WTC11 (cell line): ENCODE measurements around the gene EEF1AKMT3. TPM values are rescaled to one million over a fixed set of nuclear protein-coding genes. Genes with fewer than 3 reads are reported as not detected.

Experiments used
- ATAC-seq: fragments of 200-7000 bp; cut with Tn5 transposase; 2 replicates; pipeline ENCODE4 v1.10.0; 2021; ENCODE audit warnings: mild to moderate bottlenecking, moderate library complexity
- CTCF ChIA-PET: fragments of 300-600 bp; sonication (Branson Sonifier 250); formaldehyde crosslinking; loops from one replicate; lab custom pipeline; 2021; ENCODE audit warnings: antibody characterized with exemption; lab: Charles Lee
- POLR2A ChIA-PET: fragments of 350-600 bp; sonication (Branson Sonifier 250); formaldehyde crosslinking; loops from one replicate; lab custom pipeline; 2021; ENCODE audit warnings: antibody characterized with exemption; lab: Charles Lee
- DNase-seq: peaks from one replicate; pipeline ENCODE4 v3.0.0; 2021; ENCODE audit warnings: low spot score
- H3K27ac Mint-ChIP-seq: 2 replicates; pipeline ENCODE4 v1.8.0; 2021; ENCODE audit warnings: mixed read lengths
- H3K27me3 Mint-ChIP-seq: 2 replicates; pipeline ENCODE4 v1.8.0; 2021; ENCODE audit warnings: low read depth, mild to moderate bottlenecking, moderate library complexity, mixed read lengths
- H3K36me3 Mint-ChIP-seq: 2 replicates; pipeline ENCODE4 v1.8.0; 2021; ENCODE audit warnings: mixed read lengths
- H3K4me1 Mint-ChIP-seq: 2 replicates; pipeline ENCODE4 v1.8.0; 2022; ENCODE audit warnings: mixed read lengths
- H3K4me3 Mint-ChIP-seq: 2 replicates; pipeline ENCODE4 v1.8.0; 2021; ENCODE audit warnings: mild to moderate bottlenecking, moderate library complexity, mixed read lengths
- H3K9me3 Mint-ChIP-seq: 2 replicates; pipeline ENCODE4 v1.8.0; 2021; ENCODE audit warnings: mixed read lengths
- ARID4B ChIP-seq: sonication (generic); formaldehyde crosslinking; IDR thresholded peaks from 2 replicates; pipeline ENCODE4 v1.8.0; 2023; ENCODE audit warnings: missing genetic modification reagents, mild to moderate bottlenecking, borderline replicate concordance
- ATF3 ChIP-seq: sonication (generic); formaldehyde crosslinking; conservative IDR thresholded peaks from 2 replicates; pipeline ENCODE4 v1.8.1; 2022; ENCODE audit warnings: mild to moderate bottlenecking, missing genetic modification reagents
- EMX1 ChIP-seq: fragments of 250-450 bp; sonication (Bioruptor Pico); IDR thresholded peaks from 2 replicates; pipeline ENCODE4 v1.8.0; 2021; ENCODE audit warnings: mild to moderate bottlenecking
- FOXJ3 ChIP-seq: sonication (generic); formaldehyde crosslinking; IDR thresholded peaks from 2 replicates; pipeline ENCODE4 v1.9.0; 2021; ENCODE audit warnings: missing genetic modification reagents, mild to moderate bottlenecking, borderline replicate concordance
- FOXK1 ChIP-seq: sonication (generic); formaldehyde crosslinking; IDR thresholded peaks from 2 replicates; pipeline ENCODE4 v1.8.0; 2022; ENCODE audit warnings: mild to moderate bottlenecking, moderate library complexity, missing genetic modification reagents
- GTF2I ChIP-seq: fragments of 250-450 bp; sonication (Bioruptor Pico); conservative IDR thresholded peaks from 2 replicates; pipeline ENCODE4 v1.4.0; 2021; ENCODE audit warnings: mild to moderate bottlenecking
- NR2C2 ChIP-seq: sonication (generic); formaldehyde crosslinking; IDR thresholded peaks from 2 replicates; pipeline ENCODE4 v1.8.0; 2022; ENCODE audit warnings: mild to moderate bottlenecking, missing genetic modification reagents
- RELA ChIP-seq: sonication (generic); formaldehyde crosslinking; IDR thresholded peaks from 2 replicates; pipeline ENCODE4 v1.8.1; 2022; ENCODE audit warnings: missing genetic modification reagents, mild to moderate bottlenecking, borderline replicate concordance
- SOX15 ChIP-seq: fragments of 250-450 bp; sonication (Bioruptor Pico); IDR thresholded peaks from 2 replicates; pipeline ENCODE4 v1.9.0; 2021; ENCODE audit warnings: mild to moderate bottlenecking
- TCF7 ChIP-seq: sonication (generic); formaldehyde crosslinking; IDR thresholded peaks from 2 replicates; pipeline ENCODE4 v1.8.0; 2022; ENCODE audit warnings: mild to moderate bottlenecking, low read depth, missing genetic modification reagents, moderate library complexity
- TEAD1 ChIP-seq: sonication (generic); formaldehyde crosslinking; IDR thresholded peaks from 2 replicates; pipeline ENCODE4 v1.8.0; 2022; ENCODE audit warnings: mild to moderate bottlenecking, missing genetic modification reagents
- TEAD4 ChIP-seq: sonication (generic); formaldehyde crosslinking; IDR thresholded peaks from 2 replicates; pipeline ENCODE4 v1.8.0; 2022; ENCODE audit warnings: mild to moderate bottlenecking, missing genetic modification reagents
- TP53 ChIP-seq: sonication (generic); formaldehyde crosslinking; IDR thresholded peaks from 2 replicates; pipeline ENCODE4 v1.8.1; 2023; ENCODE audit warnings: mild to moderate bottlenecking, missing genetic modification reagents
- ZNF219 ChIP-seq: sonication (generic); formaldehyde crosslinking; IDR thresholded peaks from 2 replicates; pipeline ENCODE4 v1.8.0; 2023; ENCODE audit warnings: missing genetic modification reagents, mild to moderate bottlenecking, borderline replicate concordance
- ZNF396 ChIP-seq: fragments of 250-450 bp; sonication (Bioruptor Pico); IDR thresholded peaks from 2 replicates; pipeline ENCODE4 v1.8.0; 2021; ENCODE audit warnings: mild to moderate bottlenecking, moderate library complexity, borderline replicate concordance
- ZNF423 ChIP-seq: fragments of 250-450 bp; sonication (Bioruptor Pico); IDR thresholded peaks from 2 replicates; pipeline ENCODE4 v2.1.2; 2022; ENCODE audit warnings: mild to moderate bottlenecking, moderate library complexity
- total RNA-seq: library from RNA; stranded (reverse); gene quantifications from 3 replicates; pipeline ENCODE4 v1.2.3, GENCODE V29; 2021
- TF ChIP-seq, protein P1 (sequence below): sonication (generic); formaldehyde crosslinking; IDR thresholded peaks from 2 replicates; pipeline ENCODE4 v1.8.0; 2023; ENCODE audit warnings: missing genetic modification reagents
- TF ChIP-seq, protein P2 (sequence below): sonication (generic); formaldehyde crosslinking; IDR thresholded peaks from 2 replicates; pipeline ENCODE4 v1.8.1; 2023; ENCODE audit warnings: mild to moderate bottlenecking, missing genetic modification reagents, borderline replicate concordance
- TF ChIP-seq, protein P3 (sequence below): sonication (generic); formaldehyde crosslinking; IDR thresholded peaks from 2 replicates; pipeline ENCODE4 v1.8.1; 2023; ENCODE audit warnings: mild to moderate bottlenecking, missing genetic modification reagents, moderate library complexity
- TF ChIP-seq, protein P4 (sequence below): fragments of 250-450 bp; sonication (Bioruptor Pico); IDR thresholded peaks from 2 replicates; pipeline ENCODE4 v2.1.2; 2022; ENCODE audit warnings: mild to moderate bottlenecking, moderate library complexity

The EEF1AKMT3 gene
- total RNA-seq, 1 experiment from 2014 or later = 3.2 TPM

- ATAC-seq (no peak), DNase-seq (no peak)
- Mint-ChIP-seq H3K4me3 (no peak overlapping the region), H3K27ac (no peak overlapping the region), H3K9me3 (no peaks in the 10 kb centered on the region), H3K36me3 (no peaks in the 10 kb centered on the region), H3K4me1 (peaks cover 25% of the 10 kb centered on the region), H3K27me3 (peaks cover 95% of the 10 kb centered on the region)
- ChIA-PET POLR2A (no interaction called here), CTCF (interaction anchor here (1.1 to 6.6 kb wide), 7 partner anchors 9 to 151 kb away, joined by 3 to 146 read pairs (median 22); partner anchors contain the start of genes B4GALNT1 and PIP4K2C)
- TF ChIP-seq, protein P1, sequence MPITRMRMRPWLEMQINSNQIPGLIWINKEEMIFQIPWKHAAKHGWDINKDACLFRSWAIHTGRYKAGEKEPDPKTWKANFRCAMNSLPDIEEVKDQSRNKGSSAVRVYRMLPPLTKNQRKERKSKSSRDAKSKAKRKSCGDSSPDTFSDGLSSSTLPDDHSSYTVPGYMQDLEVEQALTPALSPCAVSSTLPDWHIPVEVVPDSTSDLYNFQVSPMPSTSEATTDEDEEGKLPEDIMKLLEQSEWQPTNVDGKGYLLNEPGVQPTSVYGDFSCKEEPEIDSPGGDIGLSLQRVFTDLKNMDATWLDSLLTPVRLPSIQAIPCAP (CRISPR knock-in tag) = no peak
- TF ChIP-seq, protein P2, sequence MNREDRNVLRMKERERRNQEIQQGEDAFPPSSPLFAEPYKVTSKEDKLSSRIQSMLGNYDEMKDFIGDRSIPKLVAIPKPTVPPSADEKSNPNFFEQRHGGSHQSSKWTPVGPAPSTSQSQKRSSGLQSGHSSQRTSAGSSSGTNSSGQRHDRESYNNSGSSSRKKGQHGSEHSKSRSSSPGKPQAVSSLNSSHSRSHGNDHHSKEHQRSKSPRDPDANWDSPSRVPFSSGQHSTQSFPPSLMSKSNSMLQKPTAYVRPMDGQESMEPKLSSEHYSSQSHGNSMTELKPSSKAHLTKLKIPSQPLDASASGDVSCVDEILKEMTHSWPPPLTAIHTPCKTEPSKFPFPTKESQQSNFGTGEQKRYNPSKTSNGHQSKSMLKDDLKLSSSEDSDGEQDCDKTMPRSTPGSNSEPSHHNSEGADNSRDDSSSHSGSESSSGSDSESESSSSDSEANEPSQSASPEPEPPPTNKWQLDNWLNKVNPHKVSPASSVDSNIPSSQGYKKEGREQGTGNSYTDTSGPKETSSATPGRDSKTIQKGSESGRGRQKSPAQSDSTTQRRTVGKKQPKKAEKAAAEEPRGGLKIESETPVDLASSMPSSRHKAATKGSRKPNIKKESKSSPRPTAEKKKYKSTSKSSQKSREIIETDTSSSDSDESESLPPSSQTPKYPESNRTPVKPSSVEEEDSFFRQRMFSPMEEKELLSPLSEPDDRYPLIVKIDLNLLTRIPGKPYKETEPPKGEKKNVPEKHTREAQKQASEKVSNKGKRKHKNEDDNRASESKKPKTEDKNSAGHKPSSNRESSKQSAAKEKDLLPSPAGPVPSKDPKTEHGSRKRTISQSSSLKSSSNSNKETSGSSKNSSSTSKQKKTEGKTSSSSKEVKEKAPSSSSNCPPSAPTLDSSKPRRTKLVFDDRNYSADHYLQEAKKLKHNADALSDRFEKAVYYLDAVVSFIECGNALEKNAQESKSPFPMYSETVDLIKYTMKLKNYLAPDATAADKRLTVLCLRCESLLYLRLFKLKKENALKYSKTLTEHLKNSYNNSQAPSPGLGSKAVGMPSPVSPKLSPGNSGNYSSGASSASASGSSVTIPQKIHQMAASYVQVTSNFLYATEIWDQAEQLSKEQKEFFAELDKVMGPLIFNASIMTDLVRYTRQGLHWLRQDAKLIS (CRISPR knock-in tag) = no peak
- TF ChIP-seq, protein P3, sequence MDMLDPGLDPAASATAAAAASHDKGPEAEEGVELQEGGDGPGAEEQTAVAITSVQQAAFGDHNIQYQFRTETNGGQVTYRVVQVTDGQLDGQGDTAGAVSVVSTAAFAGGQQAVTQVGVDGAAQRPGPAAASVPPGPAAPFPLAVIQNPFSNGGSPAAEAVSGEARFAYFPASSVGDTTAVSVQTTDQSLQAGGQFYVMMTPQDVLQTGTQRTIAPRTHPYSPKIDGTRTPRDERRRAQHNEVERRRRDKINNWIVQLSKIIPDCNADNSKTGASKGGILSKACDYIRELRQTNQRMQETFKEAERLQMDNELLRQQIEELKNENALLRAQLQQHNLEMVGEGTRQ (CRISPR knock-in tag) = no peak
- TF ChIP-seq TP53 = no peak
- no peak for TF ChIP-seq EMX1 (CRISPR knock-in tag)
- TF ChIP-seq FOXJ3 (CRISPR knock-in tag) = no peak
- no peak for TF ChIP-seq ZNF219 (CRISPR knock-in tag)
- no peak for TF ChIP-seq SOX15 (CRISPR knock-in tag)
- no peak for TF ChIP-seq ARID4B (CRISPR knock-in tag)
- no peak for TF ChIP-seq ZNF396
- TF ChIP-seq GTF2I (CRISPR knock-in tag) = no peak
Measured at GRCh38 chr12:57734591-57734990, 37.8 kb upstream of the EEF1AKMT3 start.

DNA sequence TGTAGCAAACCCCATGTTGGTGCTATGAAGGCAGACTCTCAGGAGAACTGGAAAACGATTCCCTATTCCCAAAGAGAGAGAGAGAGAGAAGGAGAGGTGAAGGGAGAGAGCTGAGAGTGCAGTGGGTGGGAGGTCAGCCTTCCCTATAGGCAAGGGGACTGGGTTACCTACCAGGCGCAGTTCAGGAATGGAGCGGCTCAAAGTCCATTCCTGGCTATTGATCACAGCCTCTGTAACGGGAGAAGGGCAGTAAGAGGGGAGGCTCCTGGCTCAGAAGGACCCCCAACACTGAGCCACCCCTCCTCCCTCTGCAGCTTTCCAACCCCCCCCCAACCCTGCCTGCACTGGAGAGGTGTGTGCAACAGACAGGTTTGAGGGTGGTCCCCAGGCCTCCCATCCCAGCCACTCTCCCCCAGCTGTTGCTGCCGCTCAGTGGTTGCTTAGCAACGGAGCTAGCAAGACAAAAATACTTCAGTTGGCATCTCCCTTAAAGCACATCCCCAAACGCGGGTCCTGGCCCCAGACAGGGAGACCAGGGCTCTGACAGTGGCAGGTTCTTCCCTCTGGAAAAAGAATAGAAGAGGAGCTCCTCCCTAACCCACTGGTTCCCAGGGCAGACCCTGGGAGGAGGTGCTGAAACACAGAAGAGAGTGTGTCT lies 37.1 kb upstream of the EEF1AKMT3 start:
- Mint-ChIP-seq H3K4me1 (peaks cover 25% of the 10 kb centered on the region), H3K36me3 (no peaks in the 10 kb centered on the region), H3K27ac (no peak overlapping the region), H3K9me3 (no peaks in the 10 kb centered on the region), H3K4me3 (peak overlapping the region; percentile 75), H3K27me3 (peaks cover 95% of the 10 kb centered on the region)
- POLR2A ChIA-PET = interaction anchor here (0.7 to 2.2 kb wide), 5 partner anchors 9 to 152 kb away, joined by 3 to 12 read pairs (median 3); partner anchors contain the start of gene TSPAN31
- DNase-seq (no peak), ATAC-seq (no peak)
- CTCF ChIA-PET = interaction anchor here (0.7 to 6.6 kb wide), 23 partner anchors 10 to 276 kb away, joined by 3 to 146 read pairs (median 5); partner anchors contain the start of genes ARHGEF25, B4GALNT1, CYP27B1 and DCTN2
- TF ChIP-seq RELA (CRISPR knock-in tag) (no peak), ZNF219 (CRISPR knock-in tag) (no peak), TEAD1 (CRISPR knock-in tag) (no peak), NR2C2 (CRISPR knock-in tag) (no peak), ZNF423 (CRISPR knock-in tag) (no peak), ATF3 (CRISPR knock-in tag) (no peak), TEAD4 (CRISPR knock-in tag) (no peak), SOX15 (CRISPR knock-in tag) (no peak), FOXK1 (CRISPR knock-in tag) (no peak), TCF7 (CRISPR knock-in tag) (no peak)
- TF ChIP-seq, protein P4, sequence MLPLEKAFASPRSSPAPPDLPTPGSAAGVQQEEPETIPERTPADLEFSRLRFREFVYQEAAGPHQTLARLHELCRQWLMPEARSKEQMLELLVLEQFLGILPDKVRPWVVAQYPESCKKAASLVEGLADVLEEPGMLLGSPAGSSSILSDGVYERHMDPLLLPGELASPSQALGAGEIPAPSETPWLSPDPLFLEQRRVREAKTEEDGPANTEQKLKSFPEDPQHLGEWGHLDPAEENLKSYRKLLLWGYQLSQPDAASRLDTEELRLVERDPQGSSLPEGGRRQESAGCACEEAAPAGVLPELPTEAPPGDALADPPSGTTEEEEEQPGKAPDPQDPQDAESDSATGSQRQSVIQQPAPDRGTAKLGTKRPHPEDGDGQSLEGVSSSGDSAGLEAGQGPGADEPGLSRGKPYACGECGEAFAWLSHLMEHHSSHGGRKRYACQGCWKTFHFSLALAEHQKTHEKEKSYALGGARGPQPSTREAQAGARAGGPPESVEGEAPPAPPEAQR = no peak
